OCI-M2 (cell line): ENCODE data around the gene PHF21B.
A peak's percentile ranks its signal among the peaks of the same experiment; 100 is the strongest.

Experiments
- DNase-seq: peaks from one replicate; lab custom pipeline; 2025; ENCODE audit not compliant: unreplicated experiment; lab: John Stamatoyannopoulos, UW

PHF21B gene

GRCh38 chr22:44990810-44991209, 19.0 kb downstream of the PHF21B start:
- no peak for DNase-seq

DNA sequence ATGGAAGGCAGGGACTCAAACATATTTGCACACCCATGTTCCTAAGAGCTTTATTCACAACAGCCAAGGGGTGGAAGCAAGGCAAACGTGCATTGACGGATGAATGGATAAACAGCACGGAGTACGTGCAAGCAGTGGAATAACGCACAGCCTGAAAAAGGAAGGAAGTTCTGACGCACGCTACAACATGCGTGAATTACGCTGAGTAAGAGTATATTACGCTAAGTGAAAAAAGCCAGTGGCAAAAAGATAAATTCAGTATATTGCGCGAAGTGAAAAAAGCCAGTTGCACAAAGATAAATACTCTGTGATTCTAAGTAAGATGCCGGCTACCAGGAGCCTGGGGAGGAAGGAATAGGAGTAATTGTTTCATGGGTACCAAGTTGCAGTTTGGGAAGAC, 19.5 kb downstream of the PHF21B start:
- DNase-seq: no peak

GRCh38 chr22:44988671-44989070, 21.1 kb downstream of the PHF21B start:
- no peak for DNase-seq

- no peak for DNase-seq
These were observed 22.9 kb downstream of the PHF21B start for GRCh38 chr22:44986926-44987325.

- DNase-seq: no peak
These were observed 23.8 kb downstream of the PHF21B start for GRCh38 chr22:44985906-44986527.

GRCh38 chr22:44983878-44984482, 25.8 kb downstream of the PHF21B start:
- no peak for DNase-seq

GRCh38 chr22:44982445-44982844, 27.4 kb downstream of the PHF21B start:
- DNase-seq: no peak

- DNase-seq: no peak
These were observed 27.9 kb downstream of the PHF21B start for GRCh38 chr22:44981857-44982256.

GRCh38 chr22:44979154-44979553, 30.7 kb downstream of the PHF21B start:
- DNase-seq: no peak

DNA sequence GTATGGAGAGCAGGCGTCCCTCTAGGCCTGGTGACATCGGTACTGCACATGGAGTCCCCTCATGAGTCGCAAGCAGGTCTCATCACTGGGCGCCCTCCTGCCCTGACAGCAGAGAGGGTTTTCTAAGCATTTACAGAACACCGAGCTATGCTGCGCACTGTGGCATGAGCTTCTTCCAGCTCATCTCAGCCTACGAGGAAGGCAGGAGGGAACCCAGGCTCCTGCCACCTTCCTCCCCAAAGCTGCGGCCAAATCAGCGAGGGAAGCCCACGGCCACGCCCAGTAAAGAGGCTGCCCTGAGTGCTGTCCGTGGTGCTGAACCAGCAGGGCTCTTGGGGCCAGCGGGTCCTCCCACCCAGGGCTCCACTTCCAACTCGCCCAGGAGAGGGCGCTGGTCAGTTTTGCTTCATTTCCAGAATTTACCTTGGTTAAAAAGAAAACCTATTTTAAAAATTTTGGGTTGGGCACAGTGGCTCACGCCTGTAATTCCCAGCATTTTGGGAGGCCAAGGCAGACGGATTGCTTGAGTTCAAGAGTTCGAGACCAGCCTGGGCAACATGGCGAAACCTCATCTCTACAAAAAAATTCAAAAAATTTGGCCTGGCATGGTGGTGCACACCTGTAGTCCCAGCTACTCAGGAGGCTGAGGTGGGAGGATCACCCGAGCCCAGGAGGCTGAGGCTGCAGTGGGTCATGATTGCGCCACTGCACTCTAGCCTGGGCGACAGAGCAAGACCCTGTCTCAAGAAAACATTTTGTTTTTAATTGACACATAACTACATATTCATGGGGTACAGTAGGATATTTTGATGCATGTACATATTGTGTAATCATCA, 34.2 kb downstream of the PHF21B start:
- peak; percentile 6 for DNase-seq

DNA sequence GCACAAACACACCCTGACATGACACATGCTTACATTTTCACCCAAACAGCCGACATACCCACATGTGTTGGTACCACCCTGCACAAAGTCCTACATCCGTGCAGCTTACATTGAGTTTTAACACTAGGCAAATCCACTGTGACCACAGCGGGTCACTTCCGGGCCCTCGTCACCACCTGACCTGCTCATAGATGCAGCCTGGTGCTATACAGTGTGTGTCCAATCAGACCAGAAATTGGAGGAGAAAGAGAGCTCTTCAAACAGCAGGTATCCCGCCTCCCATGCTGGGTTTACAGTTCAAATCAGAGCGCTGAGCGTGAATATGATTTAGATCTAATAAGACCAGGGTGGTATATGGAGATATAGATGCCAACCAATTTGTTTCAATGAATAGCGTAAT, 35.4 kb downstream of the PHF21B start:
- DNase-seq: no peak

GRCh38 chr22:44973829-44974228, 36.0 kb downstream of the PHF21B start:
- DNase-seq: no peak

GRCh38 chr22:44972363-44973083, 37.3 kb downstream of the PHF21B start:
- DNase-seq: no peak

DNA sequence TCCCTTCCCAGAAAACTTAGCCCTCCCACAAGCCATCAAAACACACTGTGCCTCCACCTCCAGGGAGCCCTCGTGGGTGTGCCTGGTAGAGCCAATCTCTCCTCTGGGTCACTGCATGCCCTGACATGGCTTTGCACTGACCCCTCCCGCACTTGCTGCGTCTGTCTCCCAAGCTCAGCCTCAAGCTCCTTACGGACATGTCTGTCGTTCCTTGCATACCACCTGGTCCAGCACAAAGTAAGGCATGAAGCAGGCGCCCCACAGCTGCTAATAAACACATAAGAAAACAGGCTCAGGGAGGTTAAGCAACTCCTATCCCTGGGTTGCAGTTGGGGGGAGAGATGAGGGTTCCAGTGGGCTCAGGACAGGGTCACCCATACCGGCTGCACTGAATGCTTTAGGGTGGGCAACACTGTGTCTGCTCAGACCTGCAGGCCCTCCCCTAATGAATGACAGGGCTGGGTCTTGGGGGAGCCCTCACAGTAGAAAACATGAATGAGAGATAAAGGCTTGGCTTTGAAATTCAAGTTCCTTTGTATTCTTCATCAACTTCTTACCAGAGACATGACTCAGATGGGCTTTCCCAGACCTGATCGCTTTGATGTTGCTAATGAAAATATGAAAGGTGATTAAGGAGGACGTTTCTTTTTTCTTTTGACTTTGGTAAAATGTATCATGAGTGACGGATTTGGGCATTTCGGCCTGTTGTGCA, 38.0 kb downstream of the PHF21B start:
- no peak for DNase-seq

DNA sequence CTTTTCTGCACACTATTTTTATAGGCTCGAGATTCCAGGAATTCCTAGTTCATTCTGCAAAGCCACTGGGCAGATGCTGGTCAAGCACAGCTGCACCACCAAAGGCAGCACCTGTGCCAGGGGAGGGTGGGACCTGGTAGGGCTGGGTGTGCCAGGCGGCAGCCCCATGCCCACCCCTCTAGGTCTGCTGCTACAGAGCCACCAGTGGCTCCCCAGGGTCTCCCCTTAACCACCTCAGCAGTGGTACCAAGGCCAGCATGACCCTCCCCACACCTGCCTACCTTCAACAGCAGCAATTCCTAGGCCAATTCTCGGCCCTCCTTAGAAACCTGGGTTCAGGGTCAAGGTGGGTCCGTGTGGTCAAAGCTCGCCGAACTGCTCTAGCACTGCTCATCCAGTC, 39.5 kb downstream of the PHF21B start:
- no peak for DNase-seq

DNA sequence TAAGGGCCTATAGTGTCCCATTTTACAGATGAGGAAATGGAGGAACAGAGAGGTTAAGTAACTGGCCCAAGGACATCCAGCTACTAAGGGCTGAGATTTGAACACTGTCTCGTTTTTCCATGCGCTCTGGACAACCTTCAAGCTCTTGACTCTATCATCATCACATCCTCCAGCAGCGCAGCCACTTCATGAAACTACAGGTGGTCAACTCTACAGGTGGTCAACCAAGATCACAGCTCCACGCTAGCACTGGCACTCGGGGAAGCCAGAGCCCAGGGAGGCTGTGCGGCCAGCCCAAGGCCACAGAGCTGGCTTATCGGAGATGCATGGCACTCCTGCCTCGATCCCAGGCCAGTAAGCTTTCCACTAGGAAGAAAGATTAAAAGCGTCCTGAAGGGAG, 40.0 kb downstream of the PHF21B start:
- DNase-seq: no peak

- DNase-seq: no peak
These were observed 41.1 kb downstream of the PHF21B start for GRCh38 chr22:44968736-44969135.

GRCh38 chr22:44965171-44965570, 44.6 kb downstream of the PHF21B start:
- DNase-seq: no peak

GRCh38 chr22:44964722-44965078, 45.1 kb downstream of the PHF21B start:
- no peak for DNase-seq

GRCh38 chr22:44963832-44964721, 45.7 kb downstream of the PHF21B start:
- DNase-seq: no peak
